HEK293 (cell line): ENCODE measurements around the gene ZNF608.
A peak's percentile ranks its signal among the peaks of the same experiment; 100 is the strongest.

Experiments
- CTCF ChIA-PET: fragments of 350-600 bp; formaldehyde crosslinking; extraction: SDS; loops from one replicate; lab custom pipeline; 2021; ENCODE audit warnings: antibody characterized with exemption; lab: Yijun Ruan, JAX
- POLR2A ChIA-PET: fragments of 300-600 bp; formaldehyde crosslinking; extraction: SDS; loops from one replicate; lab custom pipeline; 2020; ENCODE audit warnings: antibody characterized with exemption, inconsistent platforms; lab: Yijun Ruan, JAX
- H3K27ac ChIP-seq: fragments of 200-500 bp; sonication (Bioruptor generic); 2 replicates; pipeline ENCODE4 v1.5.1; 2014; ENCODE audit warnings: low read depth, low read length, control low read depth, inconsistent platforms; ENCODE audit errors: extremely low read depth
- H3K36me3 ChIP-seq, 2 experiments: fragments of 200-500 bp in 1 of 2; sonication (Bioruptor generic) in 1 of 2; 1 replicate in 1 of 2; 2 replicates in 1 of 2; pipeline ENCODE4 v1.5.1; 2014 to 2017; ENCODE audit warnings: inconsistent platforms in 2 of 2, low read length in 2 of 2; ENCODE audit not compliant: control insufficient read depth in 2 of 2, insufficient read depth in 1 of 2
- H3K4me1 ChIP-seq: fragments of 200-500 bp; sonication (Bioruptor generic); 2 replicates; pipeline ENCODE4 v1.5.1; 2014; ENCODE audit warnings: mild to moderate bottlenecking, low read length, inconsistent platforms; ENCODE audit not compliant: control insufficient read depth, insufficient read depth
- H3K4me3 ChIP-seq: 2 replicates; pipeline ENCODE4 v1.5.1; 2011; ENCODE audit warnings: low read depth, mild to moderate bottlenecking, control low read depth, low read length, moderate library complexity
- H3K9me3 ChIP-seq: fragments of 200-500 bp; sonication (Bioruptor generic); 2 replicates; pipeline ENCODE4 v1.5.1; 2014; ENCODE audit warnings: low read depth, low read length, inconsistent platforms; ENCODE audit not compliant: control insufficient read depth, insufficient read depth
- BCL11A ChIP-seq: fragments of 450-650 bp; formaldehyde crosslinking; IDR thresholded peaks from 2 replicates; pipeline ENCODE4 v1.5.1; 2016; ENCODE audit warnings: low read depth, missing biosample characterization, missing genetic modification characterization
- CTCF ChIP-seq: fragments of 450-650 bp; formaldehyde crosslinking; IDR thresholded peaks from 2 replicates; pipeline ENCODE4 v1.5.1; 2016; ENCODE audit warnings: missing biosample characterization, missing genetic modification characterization
- ELK4 ChIP-seq: IDR thresholded peaks from 2 replicates; pipeline ENCODE4 v1.6.1; 2011; ENCODE audit warnings: mild to moderate bottlenecking, low read depth, low read length, borderline replicate concordance
- GLIS1 ChIP-seq: fragments of 450-650 bp; formaldehyde crosslinking; IDR thresholded peaks from 2 replicates; pipeline ENCODE4 v1.5.1; 2016; ENCODE audit warnings: missing biosample characterization, missing genetic modification characterization
- KLF10 ChIP-seq: fragments of 450-650 bp; IDR thresholded peaks from 2 replicates; pipeline ENCODE4 v1.5.1; 2018; ENCODE audit warnings: missing biosample characterization, mild to moderate bottlenecking, missing genetic modification characterization
- OVOL3 ChIP-seq: fragments of 450-650 bp; formaldehyde crosslinking; IDR thresholded peaks from 2 replicates; pipeline ENCODE4 v1.5.1; 2016; ENCODE audit warnings: missing biosample characterization, missing genetic modification characterization
- PATZ1 ChIP-seq: fragments of 450-650 bp; formaldehyde crosslinking; IDR thresholded peaks from 2 replicates; pipeline ENCODE4 v1.5.1; 2016; ENCODE audit warnings: missing biosample characterization, missing genetic modification characterization
- PRDM10 ChIP-seq: fragments of 450-650 bp; formaldehyde crosslinking; IDR thresholded peaks from 2 replicates; pipeline ENCODE4 v1.5.1; 2016; ENCODE audit warnings: missing biosample characterization, missing genetic modification characterization
- ZBTB44 ChIP-seq: fragments of 450-650 bp; IDR thresholded peaks from 2 replicates; pipeline ENCODE4 v1.5.1; 2018; ENCODE audit warnings: missing biosample characterization, mild to moderate bottlenecking, missing genetic modification characterization
- ZBTB48 ChIP-seq: fragments of 450-650 bp; formaldehyde crosslinking; IDR thresholded peaks from 2 replicates; pipeline ENCODE4 v1.5.1; 2016; ENCODE audit warnings: missing biosample characterization, missing genetic modification characterization
- ZIC2 ChIP-seq: fragments of 450-650 bp; formaldehyde crosslinking; IDR thresholded peaks from 2 replicates; pipeline ENCODE4 v1.5.1; 2016; ENCODE audit warnings: missing biosample characterization, missing genetic modification characterization
- ZNF10 ChIP-seq: fragments of 450-650 bp; formaldehyde crosslinking; IDR thresholded peaks from 2 replicates; pipeline ENCODE4 v1.5.1; 2017; ENCODE audit warnings: missing biosample characterization, missing genetic modification characterization
- ZNF426 ChIP-seq: fragments of 450-650 bp; formaldehyde crosslinking; IDR thresholded peaks from 2 replicates; pipeline ENCODE4 v1.5.1; 2017; ENCODE audit warnings: missing biosample characterization, missing genetic modification characterization, mild to moderate bottlenecking, inconsistent platforms, moderate library complexity
- ZNF623 ChIP-seq: fragments of 450-650 bp; formaldehyde crosslinking; IDR thresholded peaks from 2 replicates; pipeline ENCODE4 v1.5.1; 2016; ENCODE audit warnings: missing biosample characterization, missing genetic modification characterization
- ZNF664 ChIP-seq: fragments of 450-650 bp; formaldehyde crosslinking; IDR thresholded peaks from 2 replicates; pipeline ENCODE4 v1.5.1; 2016; ENCODE audit warnings: missing biosample characterization, missing genetic modification characterization

The ZNF608 gene

GRCh38 chr5:124725040-124725434 is 21.4 kb downstream of the ZNF608 start:
- H3K27ac ChIP-seq, result no peak overlapping the region
- H3K4me1 ChIP-seq, result peaks cover 39% of the 10 kb centered on the region
- POLR2A ChIA-PET, result interaction anchor here (0.6 to 0.7 kb wide), 2 partner anchors 99 to 515 kb away, joined by 3 to 4 read pairs; no protein-coding TSS in a partner anchor
- TF ChIP-seq ZNF623 (tag by site-specific recombination) (no peak), KLF10 (no peak), ZBTB44 (tag by site-specific recombination) (no peak), PRDM10 (tag by site-specific recombination) (no peak), BCL11A (no peak), ZNF10 (tag by site-specific recombination) (no peak), ZBTB48 (tag by site-specific recombination) (0 out of 2 replicates have a peak, but pooled peaks have one; percentile 16), ZIC2 (tag by site-specific recombination) (peak; percentile 31; the same call in 1 of the 2 replicates), OVOL3 (tag by site-specific recombination) (peak; percentile 38; the same call in 1 of the 2 replicates), ELK4 (no peak), PATZ1 (tag by site-specific recombination) (peak; percentile 48; the same call in 1 of the 2 replicates), ZNF664 (tag by site-specific recombination) (peak; percentile 60; the same call in 1 of the 2 replicates), CTCF (tag by site-specific recombination) (peak; percentile 11; the same call in 1 of the 2 replicates), GLIS1 (tag by site-specific recombination) (peak; percentile 46), ZNF426 (no peak)
- H3K4me3 ChIP-seq, result no peak overlapping the region
- CTCF ChIA-PET, result interaction anchor here (0.6 to 1.2 kb wide), 2 partner anchors 27 to 322 kb away, joined by 3 to 6 read pairs; no protein-coding TSS in a partner anchor
- no peaks in the 10 kb centered on the region; a peak in 1 of 3 replicates for H3K36me3 ChIP-seq
- no peaks in the 10 kb centered on the region for H3K9me3 ChIP-seq
